GM18502 (cell line): ENCODE measurements around the gene ZFP91.
A peak's percentile ranks its signal among the peaks of the same experiment; 100 is the strongest.

Experiments
- ATAC-seq: cut with Tn5 transposase; IDR thresholded peaks from one replicate; pipeline ENCODE4 v1.9.1; 2021; ENCODE audit warnings: mild to moderate bottlenecking; ENCODE audit not compliant: unreplicated experiment, poor library complexity

The ZFP91 gene

GRCh38 chr11:58580311-58580710 lies 1.4 kb downstream of the ZFP91 start:
- no peak for ATAC-seq

- no peak for ATAC-seq
These were observed 3.6 kb downstream of the ZFP91 start for GRCh38 chr11:58582437-58582836.

GRCh38 chr11:58586998-58587397 lies 8.1 kb downstream of the ZFP91 start:
- no peak for ATAC-seq

- ATAC-seq: no peak
These were observed 12.8 kb downstream of the ZFP91 start for GRCh38 chr11:58591659-58592058.

GRCh38 chr11:58592760-58593472 lies 14.1 kb downstream of the ZFP91 start:
- ATAC-seq: no peak

GRCh38 chr11:58594826-58595225 lies 16.0 kb downstream of the ZFP91 start:
- ATAC-seq: no peak

- no peak for ATAC-seq
These were observed 17.8 kb downstream of the ZFP91 start for GRCh38 chr11:58596621-58597020.

GRCh38 chr11:58597486-58598144 lies 18.8 kb downstream of the ZFP91 start:
- ATAC-seq: no peak

- no peak for ATAC-seq
These were observed 21.6 kb downstream of the ZFP91 start for GRCh38 chr11:58600510-58600909.

GRCh38 chr11:58606930-58607714 lies 28.3 kb downstream of the ZFP91 start:
- no peak for ATAC-seq

- ATAC-seq: no peak
These were observed 29.5 kb downstream of the ZFP91 start for GRCh38 chr11:58608331-58608730.

- peak; percentile 49 for ATAC-seq
These were observed 30.9 kb downstream of the ZFP91 start for GRCh38 chr11:58609723-58610122.

GRCh38 chr11:58613228-58613627 lies 34.4 kb downstream of the ZFP91 start:
- no peak for ATAC-seq

GRCh38 chr11:58615559-58615958 lies 36.7 kb downstream of the ZFP91 start:
- ATAC-seq: no peak

GRCh38 chr11:58616594-58616993 lies 37.7 kb downstream of the ZFP91 start:
- ATAC-seq: no peak

- ATAC-seq: no peak
These were observed 39.2 kb downstream of the ZFP91 start for GRCh38 chr11:58617976-58618557.

GRCh38 chr11:58621586-58622262 lies 42.9 kb downstream of the ZFP91 start:
- no peak for ATAC-seq

GRCh38 chr11:58622344-58622743 lies 43.5 kb downstream of the ZFP91 start, which contains the start of gene CNTF:
Gene CNTF (plus strand): TSS chr11:58622665. CDS start chr11:58622753, 88 bp downstream.
- no peak for ATAC-seq

- ATAC-seq: no peak
These were observed 46.2 kb downstream of the ZFP91 start for GRCh38 chr11:58625086-58625485.

GRCh38 chr11:58625826-58626460 lies 47.1 kb downstream of the ZFP91 start:
- ATAC-seq: no peak
